ENCODE measurements around the gene UQCC3.

DNA sequence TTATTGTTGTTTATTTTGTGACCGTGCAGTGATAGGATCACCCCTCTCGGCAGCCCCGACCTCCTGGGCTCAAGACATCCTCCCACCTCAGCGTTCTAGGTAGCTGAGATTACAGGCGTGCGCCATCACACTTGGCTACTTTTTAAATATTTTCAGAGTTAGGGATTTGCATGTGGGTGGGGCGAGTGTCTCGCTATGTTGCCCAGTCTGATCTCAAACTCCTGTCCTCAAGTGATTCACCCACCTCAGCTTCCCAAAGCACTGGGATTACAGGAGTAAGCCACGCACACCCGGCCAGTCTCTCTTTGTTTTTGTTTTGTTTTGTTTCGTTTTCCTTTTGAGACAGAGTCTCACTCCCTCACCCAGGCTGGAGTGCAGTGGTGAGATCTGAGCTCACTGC lies 17.2 kb upstream of the UQCC3 start:
- TF ChIP-seq, protein P1, sequence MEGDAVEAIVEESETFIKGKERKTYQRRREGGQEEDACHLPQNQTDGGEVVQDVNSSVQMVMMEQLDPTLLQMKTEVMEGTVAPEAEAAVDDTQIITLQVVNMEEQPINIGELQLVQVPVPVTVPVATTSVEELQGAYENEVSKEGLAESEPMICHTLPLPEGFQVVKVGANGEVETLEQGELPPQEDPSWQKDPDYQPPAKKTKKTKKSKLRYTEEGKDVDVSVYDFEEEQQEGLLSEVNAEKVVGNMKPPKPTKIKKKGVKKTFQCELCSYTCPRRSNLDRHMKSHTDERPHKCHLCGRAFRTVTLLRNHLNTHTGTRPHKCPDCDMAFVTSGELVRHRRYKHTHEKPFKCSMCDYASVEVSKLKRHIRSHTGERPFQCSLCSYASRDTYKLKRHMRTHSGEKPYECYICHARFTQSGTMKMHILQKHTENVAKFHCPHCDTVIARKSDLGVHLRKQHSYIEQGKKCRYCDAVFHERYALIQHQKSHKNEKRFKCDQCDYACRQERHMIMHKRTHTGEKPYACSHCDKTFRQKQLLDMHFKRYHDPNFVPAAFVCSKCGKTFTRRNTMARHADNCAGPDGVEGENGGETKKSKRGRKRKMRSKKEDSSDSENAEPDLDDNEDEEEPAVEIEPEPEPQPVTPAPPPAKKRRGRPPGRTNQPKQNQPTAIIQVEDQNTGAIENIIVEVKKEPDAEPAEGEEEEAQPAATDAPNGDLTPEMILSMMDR (conservative IDR thresholded peaks at IDR 0.05) = no peak
- TF ChIP-seq EZH2 (IDR thresholded peaks at IDR 0.05; ENCODE audit: low read depth) = no peak

Data from PC-9 (cell line).